Measurements from ENCODE around the gene PCGF2.

Gene PCGF2

GRCh38 chr17:38751808-38752307, 3.7 kb upstream of the PCGF2 start:
- in situ Hi-C loops (cut with MboI; ENCODE audit: low pct_unique_long_range_greater_than_20kb, low sequenced_read_pairs, unreplicated experiment) = no loop called here
- DNase-seq (ENCODE audit: low spot score) = no peak
- no peak for TF ChIP-seq CTCF (IDR thresholded peaks at IDR 0.05; ENCODE audit: extremely low read depth, insufficient read depth, missing control alignments)

GRCh38 chr17:38751144-38751807, 3.1 kb upstream of the PCGF2 start:
- in situ Hi-C loops (cut with MboI; ENCODE audit: low pct_unique_long_range_greater_than_20kb, low sequenced_read_pairs, unreplicated experiment) = no loop called here
- no peak for DNase-seq (ENCODE audit: low spot score)
- no peak for TF ChIP-seq CTCF (IDR thresholded peaks at IDR 0.05; ENCODE audit: extremely low read depth, insufficient read depth, missing control alignments)

- DNase-seq (ENCODE audit: low spot score) = no peak
- no peak for TF ChIP-seq CTCF (IDR thresholded peaks at IDR 0.05; ENCODE audit: extremely low read depth, insufficient read depth, missing control alignments)
- in situ Hi-C loops (cut with MboI; ENCODE audit: low pct_unique_long_range_greater_than_20kb, low sequenced_read_pairs, unreplicated experiment) = no loop called here
These were observed 2.4 kb upstream of the PCGF2 start for GRCh38 chr17:38750312-38751121.

- TF ChIP-seq CTCF (IDR thresholded peaks at IDR 0.05; ENCODE audit: extremely low read depth, insufficient read depth, missing control alignments) = no peak
- in situ Hi-C loops (cut with MboI; ENCODE audit: low pct_unique_long_range_greater_than_20kb, low sequenced_read_pairs, unreplicated experiment) = no loop called here
- no peak for DNase-seq (ENCODE audit: low spot score)
These were observed 1.8 kb upstream of the PCGF2 start for GRCh38 chr17:38750044-38750311.

- in situ Hi-C loops (cut with MboI; ENCODE audit: low pct_unique_long_range_greater_than_20kb, low sequenced_read_pairs, unreplicated experiment) = no loop called here
- peak; percentile 2 for TF ChIP-seq CTCF (IDR thresholded peaks at IDR 0.05; ENCODE audit: extremely low read depth, insufficient read depth, missing control alignments)
- no peak for DNase-seq (ENCODE audit: low spot score)
These were observed 1.3 kb upstream of the PCGF2 start for GRCh38 chr17:38749223-38750043.

GRCh38 chr17:38748892-38749222, 721 bp upstream of the PCGF2 start:
- no peak for DNase-seq (ENCODE audit: low spot score)
- in situ Hi-C loops (cut with MboI; ENCODE audit: low pct_unique_long_range_greater_than_20kb, low sequenced_read_pairs, unreplicated experiment) = no loop called here
- no peak for TF ChIP-seq CTCF (IDR thresholded peaks at IDR 0.05; ENCODE audit: extremely low read depth, insufficient read depth, missing control alignments)
